CD14-positive monocyte (primary cell): ENCODE data around the gene LAMB4. TPM values are rescaled to one million over a fixed set of nuclear protein-coding genes. Genes with fewer than 3 reads are reported as not detected.

Experiments
- DNase-seq, 3 donors: peaks; one replicate each; pipeline ENCODE4 v3.0.0-alpha.2; 2011 to 2022
- H2AFZ ChIP-seq: 2 replicates; pipeline ENCODE4 v1.6.0; 2012; ENCODE audit warnings: mild to moderate bottlenecking, low read depth, low read length, inconsistent platforms; ENCODE audit not compliant: insufficient read depth, poor library complexity, severe bottlenecking
- H3K27ac ChIP-seq, 2 donors: 1 replicate in 1 of 2; 2 replicates in 1 of 2; pipeline ENCODE4 v1.5.1; 2012 to 2013; ENCODE audit warnings: low read length in 2 of 2, control low read depth in 1 of 2, inconsistent platforms in 1 of 2, low read depth in 1 of 2, mild to moderate bottlenecking in 1 of 2
- H3K27me3 ChIP-seq, 2 donors: one replicate each; pipeline versions ENCODE4 v1.6.0 to v1.6.1; 2011 to 2013; ENCODE audit warnings: low read length in 2 of 2; ENCODE audit not compliant: control insufficient read depth in 2 of 2, insufficient read depth in 2 of 2
- H3K36me3 ChIP-seq, 2 donors: replicated peaks in 1 of 2; 1 replicate in 1 of 2; 2 replicates in 1 of 2; pipeline versions ENCODE4 v1.5.1 to v1.6.1; 2012 to 2013; ENCODE audit warnings: low read length in 2 of 2, control low read depth in 1 of 2, inconsistent platforms in 1 of 2, mild to moderate bottlenecking in 1 of 2; ENCODE audit not compliant: insufficient read depth in 2 of 2, control insufficient read depth in 1 of 2
- H3K4me1 ChIP-seq, 2 donors: 1 replicate in 1 of 2; 2 replicates in 1 of 2; pipeline versions ENCODE4 v1.5.1 to v1.6.1; 2012 to 2013; ENCODE audit warnings: low read length in 2 of 2, control low read depth in 1 of 2, inconsistent platforms in 1 of 2, mild to moderate bottlenecking in 1 of 2, moderate library complexity in 1 of 2; ENCODE audit not compliant: insufficient read depth in 2 of 2, control insufficient read depth in 1 of 2
- H3K4me2 ChIP-seq: replicated peaks from 2 replicates; pipeline ENCODE3; 2012; ENCODE audit warnings: low read length, moderate library complexity, mild to moderate bottlenecking; ENCODE audit not compliant: poor library complexity, severe bottlenecking; ENCODE audit errors: extremely low read depth
- H3K4me3 ChIP-seq, 3 experiments: fragments of 200-600 bp in 1 of 3; sonication (generic) in 1 of 3; replicated peaks in 1 of 3; 1 replicate in 2 of 3; 2 replicates in 1 of 3; pipeline ENCODE4 v1.5.1; 2011 to 2013; ENCODE audit warnings: low read length in 3 of 3, mild to moderate bottlenecking in 3 of 3, control low read depth in 2 of 3, low read depth in 2 of 3, inconsistent platforms in 1 of 3, moderate library complexity in 1 of 3
- H3K79me2 ChIP-seq: 2 replicates; pipeline ENCODE4 v1.6.0; 2012; ENCODE audit warnings: mild to moderate bottlenecking, control low read depth, inconsistent platforms, low read length, moderate library complexity; ENCODE audit not compliant: insufficient read depth
- H3K9ac ChIP-seq: 2 replicates; pipeline ENCODE4 v1.6.0; 2017; ENCODE audit warnings: low read length, mild to moderate bottlenecking; ENCODE audit not compliant: insufficient read depth, poor library complexity, severe bottlenecking
- H3K9me3 ChIP-seq, 2 donors: replicated peaks in 1 of 2; 1 replicate in 1 of 2; 2 replicates in 1 of 2; pipeline versions ENCODE4 v1.5.1 to v1.6.1; 2012 to 2013; ENCODE audit warnings: low read length in 2 of 2, control low read depth in 1 of 2; ENCODE audit not compliant: control insufficient read depth in 1 of 2, insufficient read depth in 1 of 2
- H4K20me1 ChIP-seq: 2 replicates; pipeline ENCODE4 v1.6.0; 2012; ENCODE audit warnings: mild to moderate bottlenecking, low read length, control low read depth, moderate library complexity; ENCODE audit not compliant: insufficient read depth
- H3K27ac Mint-ChIP-seq, 7 donors: one replicate each; pipeline ENCODE4 v1.8.0; 2020; ENCODE audit warnings: mild to moderate bottlenecking in 7 of 7, mixed read lengths in 7 of 7, moderate library complexity in 6 of 7, inconsistent platforms in 2 of 7
- H3K27me3 Mint-ChIP-seq, 3 donors: one replicate each; pipeline ENCODE4 v1.8.0; 2021 to 2022; ENCODE audit warnings: low read depth in 3 of 3, mild to moderate bottlenecking in 3 of 3, mixed read lengths in 3 of 3, moderate library complexity in 3 of 3, inconsistent platforms in 1 of 3
- H3K36me3 Mint-ChIP-seq, 2 donors: one replicate each; pipeline ENCODE4 v1.8.0; 2020; ENCODE audit warnings: mixed read lengths in 2 of 2, inconsistent platforms in 1 of 2, mild to moderate bottlenecking in 1 of 2
- H3K4me1 Mint-ChIP-seq: one replicate; pipeline ENCODE4 v1.8.0; 2020; ENCODE audit warnings: mild to moderate bottlenecking, mixed read lengths
- H3K4me3 Mint-ChIP-seq, 2 donors: one replicate each; pipeline ENCODE4 v1.8.0; 2020; ENCODE audit warnings: mild to moderate bottlenecking in 2 of 2, mixed read lengths in 2 of 2, moderate library complexity in 1 of 2
- H3K9me3 Mint-ChIP-seq, 7 donors: one replicate each; pipeline ENCODE4 v1.8.0; 2020 to 2022; ENCODE audit warnings: mixed read lengths in 7 of 7, mild to moderate bottlenecking in 6 of 7, moderate library complexity in 6 of 7, inconsistent platforms in 2 of 7
- CTCF ChIP-seq: fragments of 200-600 bp; IDR thresholded peaks from one replicate; pipeline ENCODE4 v1.8.0; 2022; ENCODE audit warnings: antibody characterized with exemption, mild to moderate bottlenecking
- WGBS: methylation state at CpG from one replicate; pipeline ENCODE4 v1.1.5; 2013; ENCODE audit warnings: missing lambda C conversion rate; ENCODE audit not compliant: insufficient coverage; 5-methylcytosine and 5-hydroxymethylcytosine counted together
- intact Hi-C, 2 donors: fragments of 100-400 bp; cut with micrococcal nuclease; formaldehyde crosslinking; loops; one replicate each; pipeline versions ENCODE4 v1.15.0 to v1.15.1; 2023
- polyA plus RNA-seq, 3 donors: library from polyadenylated mRNA; depleted of rRNA in 1 of 3; unstranded in 2 of 3; stranded (reverse) in 1 of 3; fragments of 300-500 nt in 2 of 3; fragments of >200 nt in 1 of 3; fragmentation: Illumina TruSeq in 2 of 3; gene quantifications; 1 replicate in 2 of 3; 2 replicates in 1 of 3; pipeline ENCODE4 v1.2.3, GENCODE V29; 2012 to 2021

Gene LAMB4
- polyA plus RNA-seq, 3 donors = not detected

- Mint-ChIP-seq H3K9me3 (peaks cover 0 to 3% (median 0%) of the 10 kb centered on the region in 7 donors), H3K4me3 (no peak overlapping the region), H3K4me1 (no peaks in the 10 kb centered on the region), H3K36me3 (no peaks in the 10 kb centered on the region), H3K27ac (no peak overlapping the region), H3K27me3 (peaks cover 0 to 5% (median 1%) of the 10 kb centered on the region in 3 donors)
- H3K79me2 ChIP-seq = no peaks in the 10 kb centered on the region
- no peak overlapping the region for H2AFZ ChIP-seq
- H3K4me2 ChIP-seq = no peak overlapping the region
- H3K27me3 ChIP-seq = no peaks in the 10 kb centered on the region
- H3K4me1 ChIP-seq = no peaks in the 10 kb centered on the region
- H3K9me3 ChIP-seq = no peaks in the 10 kb centered on the region
- H3K27ac ChIP-seq = no peak overlapping the region
- intact Hi-C loops = no loop called here
- TF ChIP-seq CTCF = no peak
- no peaks in the 10 kb centered on the region for H3K36me3 ChIP-seq
- no CpG with 5 or more reads among the region's 1 CpG for WGBS
- H3K4me3 ChIP-seq = no peak overlapping the region
- DNase-seq = no peak
- H3K9ac ChIP-seq = no peak overlapping the region
- H4K20me1 ChIP-seq = no peaks in the 10 kb centered on the region
Measured at GRCh38 chr7:108071551-108071950, 58.6 kb downstream of the LAMB4 start.

DNA sequence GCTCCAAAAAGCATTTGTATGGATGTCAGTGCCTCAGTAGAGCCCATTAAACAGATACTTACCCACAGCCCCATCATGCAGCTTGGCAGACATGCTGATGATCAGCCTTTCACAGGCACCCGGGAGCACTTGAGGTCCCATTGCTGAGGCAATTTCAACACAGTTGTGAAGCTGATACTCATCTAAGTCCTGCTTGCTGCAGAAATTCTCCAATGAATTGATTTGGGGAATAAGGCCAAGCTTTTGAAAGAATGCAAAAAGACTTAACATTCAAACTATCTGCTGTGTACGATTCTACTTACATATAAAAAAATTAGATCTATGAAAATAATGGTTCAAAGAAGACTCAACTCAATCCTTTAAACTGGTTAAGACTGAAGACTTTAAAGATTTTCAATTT lies 60.5 kb downstream of the LAMB4 start:
- Histone ChIP-seq H3K9ac (no peak overlapping the region), H3K9me3 (no peaks in the 10 kb centered on the region), H3K4me2 (no peak overlapping the region), H3K4me3 (no peak overlapping the region), H3K27ac (no peak overlapping the region), H2AFZ (no peak overlapping the region), H3K4me1 (no peaks in the 10 kb centered on the region), H3K36me3 (no peaks in the 10 kb centered on the region), H4K20me1 (no peaks in the 10 kb centered on the region), H3K27me3 (no peaks in the 10 kb centered on the region), H3K79me2 (no peaks in the 10 kb centered on the region)
- Mint-ChIP-seq H3K27me3 (peaks cover 0 to 7% (median 1%) of the 10 kb centered on the region in 3 donors), H3K27ac (no peak overlapping the region), H3K9me3 (peaks cover 0 to 3% (median 0%) of the 10 kb centered on the region in 7 donors), H3K4me3 (no peak overlapping the region), H3K4me1 (no peaks in the 10 kb centered on the region), H3K36me3 (no peaks in the 10 kb centered on the region)
- DNase-seq = no peak
- intact Hi-C loops = no loop called here
- 100% methylated on average over 1 of the region's 2 CpGs for WGBS
- TF ChIP-seq CTCF = no peak
